Ishikawa (cell line): Measurements from ENCODE around the gene HTR1D.

Experiments
- YY1 ChIP-seq: IDR thresholded peaks from 2 replicates; pipeline ENCODE4 v1.6.1; 2012; ENCODE audit warnings: low read depth
- TF ChIP-seq, protein P1 (sequence below): IDR thresholded peaks from 2 replicates; pipeline ENCODE4 v1.6.1; 2012

DNA sequence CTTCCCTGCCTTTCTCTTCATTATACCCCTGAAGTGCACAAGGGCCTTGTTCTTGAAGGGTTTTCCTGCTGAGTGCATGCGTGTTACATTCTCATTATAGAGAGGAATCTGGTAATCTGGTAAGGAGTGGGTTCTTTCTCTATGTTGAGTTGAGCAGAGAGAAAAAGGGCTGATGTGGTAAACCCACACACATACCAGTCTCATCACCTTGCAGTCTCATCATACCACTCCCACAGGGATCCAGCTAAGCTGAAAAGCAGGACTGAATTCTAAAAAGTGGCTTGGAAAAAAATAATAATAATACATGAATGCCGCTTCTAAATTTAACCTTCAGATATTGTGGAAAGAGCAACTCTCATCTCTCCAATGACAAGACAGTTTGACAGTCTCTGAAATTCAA lies 10.5 kb upstream of the HTR1D start:
- TF ChIP-seq, protein P1, sequence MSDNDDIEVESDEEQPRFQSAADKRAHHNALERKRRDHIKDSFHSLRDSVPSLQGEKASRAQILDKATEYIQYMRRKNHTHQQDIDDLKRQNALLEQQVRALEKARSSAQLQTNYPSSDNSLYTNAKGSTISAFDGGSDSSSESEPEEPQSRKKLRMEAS = no peak
- no peak for TF ChIP-seq YY1
